HepG2 (cell line): Measurements from ENCODE around the gene ZBTB7B. TPM values are rescaled to one million over a fixed set of nuclear protein-coding genes. Genes with fewer than 3 reads are reported as not detected.

Experiments
- FOXA1 ChIP-seq, 2 experiments: fragments of 450-650 bp in 1 of 2; sonication (generic) in 1 of 2; formaldehyde crosslinking in 1 of 2; IDR thresholded peaks; 2 replicates each; pipeline versions ENCODE4 v1.4.0 to v1.6.1; 2016 to 2020; ENCODE audit warnings: missing genetic modification reagents in 1 of 2
- FOXO4 ChIP-seq: sonication (generic); formaldehyde crosslinking; conservative IDR thresholded peaks from 2 replicates; pipeline ENCODE4 v1.8.1; 2023; ENCODE audit warnings: missing genetic modification reagents
- HDAC1 ChIP-seq: sonication (generic); formaldehyde crosslinking; IDR thresholded peaks from 2 replicates; pipeline ENCODE4 v1.5.1; 2020; ENCODE audit warnings: mild to moderate bottlenecking, missing genetic modification reagents
- KDM3A ChIP-seq: IDR thresholded peaks from 2 replicates; pipeline ENCODE4 v1.6.1; 2018; ENCODE audit warnings: low read depth, missing compliant biosample characterization
- MAZ ChIP-seq, 2 experiments: sonication (generic) in 1 of 2; formaldehyde crosslinking in 1 of 2; IDR thresholded peaks; 2 replicates each; pipeline versions ENCODE4 v1.5.0 to v1.6.1; 2012 to 2020; ENCODE audit warnings: low read depth in 2 of 2, mild to moderate bottlenecking in 2 of 2, borderline replicate concordance in 1 of 2, improper control_type of control experiment in 1 of 2, low read length in 1 of 2, missing genetic modification reagents in 1 of 2, moderate library complexity in 1 of 2
- MLX ChIP-seq: IDR thresholded peaks from 2 replicates; pipeline ENCODE4 v1.6.1; 2016
- MXD1 ChIP-seq: sonication (generic); formaldehyde crosslinking; IDR thresholded peaks from 2 replicates; pipeline ENCODE4 v1.4.0; 2020; ENCODE audit warnings: mild to moderate bottlenecking, missing genetic modification reagents
- PBX3 ChIP-seq: sonication (generic); formaldehyde crosslinking; IDR thresholded peaks from 2 replicates; pipeline ENCODE4 v1.8.1; 2023; ENCODE audit warnings: missing genetic modification reagents, inconsistent platforms, borderline replicate concordance
- POGZ ChIP-seq: sonication (generic); formaldehyde crosslinking; IDR thresholded peaks from 2 replicates; pipeline ENCODE4 v1.4.0; 2020; ENCODE audit warnings: mild to moderate bottlenecking, missing genetic modification reagents
- TSC22D2 ChIP-seq: sonication (generic); formaldehyde crosslinking; IDR thresholded peaks from 2 replicates; pipeline ENCODE4 v1.5.1; 2020; ENCODE audit warnings: missing genetic modification reagents, mild to moderate bottlenecking, borderline replicate concordance
- ZNF430 ChIP-seq: sonication (generic); formaldehyde crosslinking; IDR thresholded peaks from 2 replicates; pipeline ENCODE4 v1.9.0; 2021; ENCODE audit warnings: mild to moderate bottlenecking, missing genetic modification reagents
- ZNF674 ChIP-seq: sonication (generic); formaldehyde crosslinking; IDR thresholded peaks from 2 replicates; pipeline ENCODE4 v1.5.0; 2020; ENCODE audit warnings: low read depth, mild to moderate bottlenecking, missing genetic modification reagents
- ZNF704 ChIP-seq: sonication (generic); formaldehyde crosslinking; IDR thresholded peaks from 2 replicates; pipeline ENCODE4 v1.8.1; 2023; ENCODE audit warnings: mild to moderate bottlenecking, inconsistent platforms, moderate library complexity, missing genetic modification reagents, borderline replicate concordance
- ZNF768 ChIP-seq: sonication (generic); formaldehyde crosslinking; IDR thresholded peaks from 2 replicates; pipeline ENCODE4 v1.4.0; 2020; ENCODE audit warnings: missing genetic modification reagents
- ZXDC ChIP-seq: sonication (generic); formaldehyde crosslinking; IDR thresholded peaks from 2 replicates; pipeline ENCODE4 v1.5.0; 2020; ENCODE audit warnings: mild to moderate bottlenecking, missing genetic modification reagents
- polyA plus RNA-seq, 8 experiments: library from polyadenylated mRNA; depleted of rRNA in 3 of 8; stranded (reverse) in 7 of 8; unstranded in 1 of 8; fragments of >200 nt; fragmentation: Illumina TruSeq in 4 of 8; extraction: Trizol in 4 of 8; gene quantifications; 2 replicates each; pipeline versions ENCODE4 v1.2.1 to v1.2.3, GENCODE V29; 2011 to 2016; ENCODE audit warnings: low read depth in 4 of 8, missing spikeins in 1 of 8, mixed read lengths in 1 of 8; ENCODE audit not compliant: insufficient read depth in 1 of 8
- total RNA-seq, 5 experiments: library from RNA; depleted of rRNA; stranded (reverse); fragments of >200 nt; fragmentation: Illumina TruSeq; extraction: Trizol; gene quantifications; 2 replicates each; pipeline ENCODE4 v1.2.3, GENCODE V29; 2016; ENCODE audit warnings: low read depth in 1 of 5

ZBTB7B gene
- total and polyA plus RNA-seq, 2 of the 13 experiments (the other 11 are each of a cell fraction or from before 2014, with no cell fraction given) = 15.5 to 17.5 TPM

- no peak; the same call in 1 of the 2 replicates for TF ChIP-seq ZXDC (CRISPR knock-in tag)
- peak; percentile 65; the same call in 1 of the 2 replicates for TF ChIP-seq ZNF704
- TF ChIP-seq POGZ (CRISPR knock-in tag) = peak; percentile 69
- TF ChIP-seq FOXA1 (IDR thresholded peaks at IDR 0.05) = no peak
- TF ChIP-seq FOXA1 (CRISPR knock-in tag; IDR thresholded peaks at IDR 0.05) = peak; percentile 23; the same call in 1 of the 2 replicates
- TF ChIP-seq MXD1 = peak; percentile 78; the same call in 1 of the 2 replicates
- TF ChIP-seq HDAC1 (CRISPR knock-in tag) = peak; percentile 88
- no peak for TF ChIP-seq MLX (CRISPR knock-in tag)
- TF ChIP-seq FOXO4 = no peak
- TF ChIP-seq PBX3 (CRISPR knock-in tag) = no peak
- TF ChIP-seq ZNF430 (CRISPR knock-in tag) = no peak; the same call in 1 of the 2 replicates
- peak; percentile 28; the same call in 1 of the 2 replicates for TF ChIP-seq TSC22D2 (CRISPR knock-in tag)
- TF ChIP-seq ZNF768 (CRISPR knock-in tag) = peak; percentile 63; the same call in 1 of the 2 replicates
- TF ChIP-seq ZNF674 (CRISPR knock-in tag) = no peak
- peak; percentile 98; the same call in 1 of the 2 replicates for TF ChIP-seq KDM3A
- peak; percentile 93 for TF ChIP-seq MAZ (IDR thresholded peaks at IDR 0.05; ENCODE audit: borderline replicate concordance, low read depth, low read length)
- peak; percentile 99 for TF ChIP-seq MAZ (CRISPR knock-in tag; IDR thresholded peaks at IDR 0.05; ENCODE audit: low read depth)
Measured at GRCh38 chr1:155017041-155017945, 14.7 kb downstream of the ZBTB7B start (continued).
